GM11168 (cell line): Measurements from ENCODE around the gene MTOR.
"Not testable (repeated sequence)": the region's sequence is repeated elsewhere in the genome, so short reads cannot be mapped to it uniquely, and the experiment has no call there.

Experiments
- in situ Hi-C: fragments of 300-500 bp; cut with MboI; formaldehyde crosslinking; loops from one replicate; pipeline ENCODE4 v1.12.0; 2022; ENCODE audit warnings: low sequenced_read_pairs; ENCODE audit not compliant: unreplicated experiment

Gene MTOR

DNA sequence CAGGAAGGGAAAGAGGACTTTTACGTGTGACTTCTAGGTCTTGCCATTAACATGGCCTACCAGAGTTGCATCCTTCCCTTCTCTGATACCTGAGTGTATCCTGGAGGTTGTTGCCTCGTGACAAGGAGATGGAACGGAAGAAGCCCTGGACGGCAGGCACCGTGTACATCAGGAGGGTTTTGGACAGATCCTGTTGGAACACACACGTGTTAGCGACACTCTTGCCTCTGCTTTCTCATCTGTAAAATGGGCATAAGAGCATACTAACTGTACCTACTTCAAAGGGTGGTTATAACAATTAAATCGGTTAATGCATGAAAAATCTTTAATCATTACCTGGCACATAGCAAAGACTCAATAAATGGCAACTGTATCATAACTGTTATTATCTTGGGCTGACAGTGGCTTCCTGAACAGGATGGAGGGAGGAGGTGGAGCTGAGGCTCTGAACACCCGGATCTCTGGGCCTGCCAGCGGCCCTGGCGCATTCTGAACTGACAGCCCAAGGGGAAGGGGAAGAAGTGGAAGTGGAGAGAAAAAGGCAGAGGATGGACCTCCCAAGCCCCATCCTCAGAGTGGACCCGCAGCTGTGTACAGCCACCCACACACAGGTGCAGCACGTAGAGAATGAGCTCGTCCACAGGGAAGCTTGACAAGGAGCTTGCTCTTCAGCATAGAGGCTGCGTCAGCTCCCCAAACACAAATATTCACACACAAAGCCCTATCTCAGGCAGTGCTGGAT lies 132.5 kb downstream of the MTOR start:
- in situ Hi-C loops = no loop called here

DNA sequence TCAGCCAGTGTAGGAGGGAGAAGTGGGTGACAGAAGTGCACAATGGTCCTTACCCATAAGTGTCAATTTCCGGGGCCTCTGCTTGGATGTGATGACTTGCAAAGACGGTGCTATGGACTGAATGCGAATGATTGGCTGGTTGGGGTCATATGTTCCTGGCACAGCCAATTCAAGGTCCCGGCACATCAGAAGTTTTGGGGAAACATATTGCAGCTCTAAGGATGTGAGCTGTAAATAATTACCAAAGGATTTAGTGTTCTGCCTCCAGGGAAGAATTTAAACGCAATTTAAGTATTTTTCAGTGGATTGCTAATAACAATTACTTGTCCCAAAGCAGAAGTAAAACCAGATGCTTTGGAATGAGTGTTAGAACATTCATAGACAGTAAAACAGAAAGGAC lies 135.8 kb downstream of the MTOR start:
- in situ Hi-C loops = no loop called here

GRCh38 chr1:11125931-11126330 lies 136.4 kb downstream of the MTOR start:
- in situ Hi-C loops = no loop called here

- in situ Hi-C loops = no loop called here
Measured at GRCh38 chr1:11124965-11125364, 137.4 kb downstream of the MTOR start.

DNA sequence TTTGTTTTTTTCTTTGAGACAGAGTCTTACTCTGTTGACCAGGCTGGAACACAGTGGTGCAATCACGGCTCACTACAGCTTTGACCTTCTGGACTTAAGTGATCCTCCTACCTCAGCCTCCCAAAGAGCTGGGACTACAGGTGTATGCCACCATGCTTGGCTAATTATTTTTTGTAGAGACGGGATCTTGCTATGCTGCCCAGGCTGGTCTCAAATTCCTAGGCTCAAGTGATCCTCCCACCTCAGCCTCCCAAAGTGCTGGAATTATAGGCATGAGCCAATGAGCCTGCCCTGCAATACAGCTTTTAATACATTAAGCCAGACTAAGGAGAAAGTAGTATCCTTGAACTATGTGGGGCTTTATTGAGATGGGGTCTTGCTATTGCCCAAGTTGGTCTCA lies 146.0 kb downstream of the MTOR start:
- in situ Hi-C loops = no loop called here

DNA sequence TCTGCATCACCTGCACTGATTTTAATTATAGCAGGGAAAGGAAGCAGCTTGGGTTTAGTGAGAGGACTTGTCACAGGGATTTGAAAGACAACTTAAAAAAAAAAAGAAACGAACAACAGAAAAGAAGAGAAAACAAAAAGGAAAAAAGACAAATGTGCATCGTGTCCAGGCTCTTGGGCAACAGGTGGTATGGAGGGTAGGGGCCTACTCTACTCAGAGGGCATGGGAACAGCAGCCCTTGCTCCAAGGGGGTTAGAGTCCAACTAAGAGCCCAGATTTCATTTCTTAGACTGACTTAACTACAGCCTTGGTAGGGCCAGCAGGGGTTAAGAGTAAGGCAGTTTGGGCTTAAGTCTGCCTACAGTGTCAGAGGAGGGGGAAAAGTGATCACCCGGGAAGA lies 147.4 kb downstream of the MTOR start:
- in situ Hi-C loops = no loop called here

DNA sequence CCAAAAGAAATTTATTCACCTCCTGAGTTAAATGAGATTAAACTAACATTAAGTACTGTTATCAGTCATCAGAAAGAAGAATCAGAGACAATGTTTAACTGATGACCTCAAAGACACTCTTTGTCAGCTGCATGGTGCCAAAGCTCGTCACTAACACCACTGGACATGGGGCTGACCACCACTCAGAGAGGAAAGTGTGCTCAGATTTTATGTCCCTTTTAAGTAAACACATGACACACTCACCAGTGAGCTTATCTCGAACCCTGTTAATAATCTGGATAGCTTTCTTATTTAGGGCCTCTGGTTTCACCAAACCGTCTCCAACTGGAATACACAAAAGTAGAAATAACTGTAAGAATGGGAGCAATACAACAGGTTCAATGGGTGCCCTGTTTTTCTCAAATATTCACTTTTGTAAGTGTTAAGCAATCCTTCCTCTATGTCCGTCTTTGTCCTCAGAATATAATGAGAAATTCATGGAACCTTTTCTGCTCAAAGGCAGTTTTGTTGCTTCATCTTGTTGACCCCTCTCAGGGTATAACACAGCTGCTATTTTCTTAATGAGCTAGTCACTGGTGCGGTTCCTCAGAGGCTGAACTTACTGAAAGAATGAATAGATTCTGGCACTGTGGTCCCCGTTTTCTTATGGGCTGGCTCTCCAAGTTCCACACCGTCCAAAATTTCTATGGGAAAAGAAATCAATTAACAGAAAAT lies 153.1 kb downstream of the MTOR start:
- in situ Hi-C loops = no loop called here

DNA sequence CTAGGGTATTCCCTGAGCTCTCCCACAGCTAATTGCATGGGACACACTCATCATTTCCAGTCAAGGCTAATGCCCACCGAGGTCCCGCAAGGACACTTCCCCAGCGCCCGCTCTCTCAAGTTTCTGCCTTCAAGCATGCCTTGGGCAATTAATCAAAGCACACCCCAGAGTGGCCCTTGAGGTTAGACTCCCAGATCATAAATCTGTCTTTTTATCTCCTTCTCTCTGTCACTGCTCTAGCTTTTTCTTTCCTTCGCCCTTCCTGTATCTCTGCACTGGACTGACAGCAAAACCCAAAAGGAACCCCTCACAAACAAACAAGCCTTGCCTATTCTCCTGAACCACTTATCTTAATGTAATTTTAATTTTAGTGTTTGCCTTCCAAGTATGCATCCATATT lies 154.8 kb downstream of the MTOR start:
- in situ Hi-C loops = no loop called here

DNA sequence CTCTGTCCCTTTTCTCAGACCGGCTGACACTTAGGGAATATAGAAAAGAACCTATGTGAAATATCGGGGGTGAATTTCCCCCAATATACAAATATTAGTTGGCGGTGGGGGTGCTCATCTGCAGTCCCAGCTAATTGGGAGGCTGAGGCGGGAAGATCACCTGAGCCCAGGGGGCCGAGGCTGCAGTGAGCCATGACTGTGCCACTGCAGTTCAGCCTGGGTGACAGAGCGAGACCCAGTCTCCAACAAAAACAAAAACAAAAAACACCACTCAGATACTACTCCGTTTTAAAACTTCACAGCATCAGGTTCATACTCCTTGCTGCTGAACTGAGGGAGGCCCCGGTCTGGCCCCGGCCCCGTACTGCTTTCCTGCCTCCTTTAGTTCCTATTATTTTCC lies 156.8 kb downstream of the MTOR start:
- in situ Hi-C loops = no loop called here

- in situ Hi-C loops = no loop called here
Measured at GRCh38 chr1:11101347-11101746, 161.0 kb downstream of the MTOR start.

GRCh38 chr1:11100806-11101205 lies 161.5 kb downstream of the MTOR start:
- in situ Hi-C loops = not testable (repeated sequence)

DNA sequence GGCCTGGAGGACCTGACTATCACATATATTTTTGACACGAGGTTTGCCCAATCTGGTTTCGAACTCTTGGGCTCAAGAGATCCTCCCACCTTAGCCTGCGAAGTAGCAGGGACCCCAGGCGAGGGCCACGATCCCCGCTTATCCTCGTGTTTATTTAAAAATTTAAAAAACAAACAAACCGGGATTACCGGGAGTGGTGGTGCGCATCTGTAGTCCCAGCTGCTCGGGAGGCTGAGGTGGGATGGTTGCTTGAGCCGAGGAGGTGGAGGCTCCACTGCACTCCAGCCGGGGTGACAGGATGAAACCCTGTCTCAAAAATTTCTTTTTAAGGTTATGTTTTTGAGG lies 162.2 kb downstream of the MTOR start:
- in situ Hi-C loops = no loop called here

DNA sequence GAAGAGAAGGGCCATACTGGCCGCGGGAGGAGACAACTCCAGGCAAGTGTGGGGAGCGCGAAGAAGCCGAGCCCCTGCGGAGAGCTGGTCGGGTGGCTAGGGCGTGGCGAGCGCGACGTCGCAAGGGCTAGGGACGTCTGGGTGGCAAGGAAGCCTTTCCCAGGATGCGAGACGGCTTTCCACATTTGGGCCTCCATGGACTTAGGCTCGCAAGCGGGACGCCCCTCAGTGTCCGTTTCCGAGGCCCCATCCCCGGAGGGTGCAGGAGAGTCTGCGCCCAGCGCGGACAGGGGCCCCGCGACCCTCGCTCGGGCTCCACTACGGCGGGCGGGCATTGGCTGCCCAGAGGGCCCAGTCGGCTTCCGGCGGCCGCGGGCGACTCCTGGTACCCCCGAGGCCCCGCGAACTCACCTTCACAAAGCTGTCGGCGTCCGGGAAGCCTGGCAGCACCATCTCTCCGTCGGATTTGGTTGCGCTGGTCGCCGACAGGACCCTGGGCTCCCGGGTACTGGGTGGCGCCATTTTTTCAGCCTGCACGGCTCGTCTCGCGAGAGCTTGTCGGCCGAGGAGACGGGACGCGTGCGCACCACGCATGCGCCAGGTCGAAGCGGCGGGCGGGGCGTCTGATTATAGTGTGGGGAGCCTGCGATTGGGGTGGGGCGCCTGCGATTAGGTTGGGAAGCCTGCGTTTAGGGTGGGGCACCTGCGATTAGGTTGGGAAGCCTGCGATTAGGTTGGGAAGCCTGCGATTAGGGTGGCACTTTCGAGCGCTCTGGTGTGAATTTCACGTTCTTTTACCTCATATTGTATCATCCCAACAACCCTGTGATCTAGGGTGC lies 162.8 kb downstream of the MTOR start, which contains the start of gene EXOSC10:
Gene EXOSC10, minus strand, starts transcription at position 560 of the 839 bp plus-strand sequence. Its CDS starts 38 bp downstream, at position 522.
- in situ Hi-C loops = no loop called here

DNA sequence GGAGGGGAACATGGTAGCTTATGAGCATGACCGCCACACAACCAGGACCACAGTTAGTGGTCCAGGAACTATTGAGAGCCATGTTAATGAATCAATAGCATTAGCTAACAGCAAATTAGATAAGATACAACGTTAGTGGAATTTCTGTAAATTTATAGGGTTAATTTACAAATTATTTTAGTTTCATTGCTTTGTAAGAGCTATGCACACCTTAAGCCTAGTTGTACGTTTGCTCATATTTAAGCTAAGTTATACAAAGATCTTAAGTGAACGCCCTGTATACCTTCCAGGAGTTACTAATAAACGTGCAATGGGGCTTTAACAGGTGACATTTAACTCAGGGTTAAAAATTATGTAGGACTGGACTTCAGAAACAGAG lies 163.4 kb downstream of the MTOR start:
- in situ Hi-C loops = no loop called here

GRCh38 chr1:11083784-11084183 lies 178.6 kb downstream of the MTOR start:
- in situ Hi-C loops = not testable (repeated sequence)

DNA sequence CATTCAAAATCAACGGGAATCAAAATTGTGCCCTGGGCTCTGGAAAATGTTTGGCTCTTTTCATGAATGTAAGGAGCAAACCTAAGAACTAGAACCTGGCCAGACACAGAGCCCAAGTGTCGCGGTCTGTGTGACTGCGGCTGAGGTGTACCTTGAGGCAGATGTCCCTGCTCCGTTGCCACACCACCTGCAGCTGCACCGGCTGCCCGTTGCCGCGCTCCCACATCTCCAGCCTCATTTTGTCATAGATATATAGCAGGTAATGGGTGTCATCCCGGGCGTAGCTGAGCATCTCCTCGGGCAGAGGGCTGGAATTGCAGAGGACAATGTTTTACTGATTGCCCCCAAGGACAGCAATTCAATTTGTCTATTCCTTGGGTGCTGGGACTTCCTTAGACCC lies 181.4 kb downstream of the MTOR start:
- in situ Hi-C loops = no loop called here

DNA sequence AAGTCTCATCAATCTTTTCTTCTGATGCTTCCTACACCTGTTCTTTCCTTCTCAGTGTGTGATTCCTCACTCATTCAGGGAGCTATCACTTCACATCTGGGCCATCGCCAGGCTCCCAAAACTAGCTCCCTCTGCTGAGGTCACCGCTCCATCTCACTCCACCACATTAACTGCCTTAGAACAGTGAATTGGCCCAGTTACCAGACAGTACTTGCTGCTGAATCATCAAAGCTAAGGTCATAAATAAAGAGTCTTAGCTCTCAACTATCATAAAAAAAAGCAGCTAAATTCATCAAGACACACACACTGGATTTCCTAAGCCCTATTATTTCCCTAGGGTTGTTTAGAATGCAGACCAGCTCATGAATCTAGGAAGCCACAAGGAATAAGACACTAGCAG lies 183.7 kb downstream of the MTOR start:
- in situ Hi-C loops = no loop called here

GRCh38 chr1:11073398-11073797 lies 189.0 kb downstream of the MTOR start:
- in situ Hi-C loops = loop anchor here (25.0 kb wide), 1 partner anchor 564 kb away; no protein-coding TSS in a partner anchor

GRCh38 chr1:11072216-11072917 lies 190.0 kb downstream of the MTOR start:
- in situ Hi-C loops = loop anchor here (25.0 kb wide), 1 partner anchor 565 kb away; no protein-coding TSS in a partner anchor
